ENCODE measurements around the gene MYO18A. TPM values are rescaled to one million over a fixed set of nuclear protein-coding genes. Genes with fewer than 3 reads are reported as not detected.

Gene MYO18A
- total and polyA plus RNA-seq, 10 of the 15 experiments (the other 5 are each of a cell fraction or from before 2014, with no cell fraction given), result 2.9 to 66.0 (median 24.5) TPM

DNA sequence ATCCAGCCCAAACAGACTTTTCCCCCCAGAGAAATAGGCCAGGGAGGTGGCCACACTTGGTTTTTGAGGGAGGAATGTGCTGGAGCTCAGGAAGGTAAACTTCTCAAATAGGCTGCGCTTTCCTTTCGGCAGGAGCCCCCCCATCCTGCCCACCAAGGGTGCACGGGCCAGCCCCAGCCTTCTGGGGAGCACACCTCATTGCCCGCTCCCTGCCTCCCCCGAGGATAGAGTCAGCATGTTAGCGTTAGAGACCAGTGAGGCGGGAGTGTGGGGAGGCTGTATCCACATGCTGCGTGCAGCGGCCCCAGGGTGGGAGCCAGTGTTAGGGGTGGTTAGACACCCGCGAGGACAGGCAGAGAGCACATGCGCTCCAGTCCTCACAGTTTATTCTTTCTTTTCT lies 95.0 kb downstream of the MYO18A start:
- WGBS (ENCODE audit: insufficient coverage, insufficient replicate concordance, low lambda C conversion rate, missing lambda C conversion rate), result 97% methylated on average over 12 of the region's 12 CpGs
- Histone ChIP-seq H3K4me3 (no peak overlapping the region), H3K36me3 (ENCODE audit: control insufficient read depth in 2 of 2, insufficient read depth in 2 of 2, low read length in 1 of 2) (peaks cover 9 to 11% of the 10 kb centered on the region in 2 experiments), H3K27me3 (replicated peaks in 1 of 2; ENCODE audit: control insufficient read depth in 2 of 2, insufficient read depth in 2 of 2, low read length in 1 of 2) (no peaks in the 10 kb centered on the region), H2AFZ (ENCODE audit: control insufficient read depth, low read depth, low read length) (no peak overlapping the region), H3K9me3 (replicated peaks; ENCODE audit: control insufficient read depth, insufficient read depth, low read length) (no peaks in the 10 kb centered on the region), H3K79me2 (ENCODE audit: control insufficient read depth, insufficient read depth, low read length) (no peaks in the 10 kb centered on the region), H3K4me2 (ENCODE audit: control insufficient read depth, insufficient read depth) (no peak overlapping the region), H3K4me1 (ENCODE audit: control insufficient read depth, insufficient read depth, low read length) (no peaks in the 10 kb centered on the region), H3K27ac (ENCODE audit: control insufficient read depth, insufficient read depth) (no peak overlapping the region), H3K9ac (ENCODE audit: control insufficient read depth, insufficient read depth, low read length) (no peak overlapping the region), H4K20me1 (ENCODE audit: control insufficient read depth, insufficient read depth) (no peaks in the 10 kb centered on the region)
- RAD21 ChIA-PET (ENCODE audit: unreplicated experiment), result no interaction called here
- ATAC-seq (no peak), DNase-seq (ENCODE audit: low read depth, low spot score) (no peak), FAIRE-seq (no peak)
- TF ChIP-seq SMAD1 (IDR thresholded peaks at IDR 0.05; ENCODE audit: low read depth, partially characterized antibody) (no peak), ZNF384 (IDR thresholded peaks at IDR 0.05; ENCODE audit: borderline replicate concordance, low read depth, low read length) (no peak), NRF1 (conservative IDR thresholded peaks at IDR 0.05; ENCODE audit: low read depth, low read length) (no peak), ZBED1 (IDR thresholded peaks at IDR 0.05; ENCODE audit: borderline replicate concordance) (no peak), JUNB (IDR thresholded peaks at IDR 0.05) (no peak), SMAD5 (IDR thresholded peaks at IDR 0.05; ENCODE audit: low read depth) (no peak), BACH1 (IDR thresholded peaks at IDR 0.05; ENCODE audit: borderline replicate concordance) (no peak), MAX (IDR thresholded peaks at IDR 0.05; ENCODE audit: low read depth, low read length) (no peak), RCOR1 (conservative IDR thresholded peaks at IDR 0.05; ENCODE audit: low read depth, low read length) (no peak), SUPT20H (IDR thresholded peaks at IDR 0.05; ENCODE audit: borderline replicate concordance, control insufficient read depth, low read depth, low read length) (no peak), RB1 (IDR thresholded peaks at IDR 0.05; ENCODE audit: borderline replicate concordance) (no peak)
- TF ChIP-seq, protein P1, sequence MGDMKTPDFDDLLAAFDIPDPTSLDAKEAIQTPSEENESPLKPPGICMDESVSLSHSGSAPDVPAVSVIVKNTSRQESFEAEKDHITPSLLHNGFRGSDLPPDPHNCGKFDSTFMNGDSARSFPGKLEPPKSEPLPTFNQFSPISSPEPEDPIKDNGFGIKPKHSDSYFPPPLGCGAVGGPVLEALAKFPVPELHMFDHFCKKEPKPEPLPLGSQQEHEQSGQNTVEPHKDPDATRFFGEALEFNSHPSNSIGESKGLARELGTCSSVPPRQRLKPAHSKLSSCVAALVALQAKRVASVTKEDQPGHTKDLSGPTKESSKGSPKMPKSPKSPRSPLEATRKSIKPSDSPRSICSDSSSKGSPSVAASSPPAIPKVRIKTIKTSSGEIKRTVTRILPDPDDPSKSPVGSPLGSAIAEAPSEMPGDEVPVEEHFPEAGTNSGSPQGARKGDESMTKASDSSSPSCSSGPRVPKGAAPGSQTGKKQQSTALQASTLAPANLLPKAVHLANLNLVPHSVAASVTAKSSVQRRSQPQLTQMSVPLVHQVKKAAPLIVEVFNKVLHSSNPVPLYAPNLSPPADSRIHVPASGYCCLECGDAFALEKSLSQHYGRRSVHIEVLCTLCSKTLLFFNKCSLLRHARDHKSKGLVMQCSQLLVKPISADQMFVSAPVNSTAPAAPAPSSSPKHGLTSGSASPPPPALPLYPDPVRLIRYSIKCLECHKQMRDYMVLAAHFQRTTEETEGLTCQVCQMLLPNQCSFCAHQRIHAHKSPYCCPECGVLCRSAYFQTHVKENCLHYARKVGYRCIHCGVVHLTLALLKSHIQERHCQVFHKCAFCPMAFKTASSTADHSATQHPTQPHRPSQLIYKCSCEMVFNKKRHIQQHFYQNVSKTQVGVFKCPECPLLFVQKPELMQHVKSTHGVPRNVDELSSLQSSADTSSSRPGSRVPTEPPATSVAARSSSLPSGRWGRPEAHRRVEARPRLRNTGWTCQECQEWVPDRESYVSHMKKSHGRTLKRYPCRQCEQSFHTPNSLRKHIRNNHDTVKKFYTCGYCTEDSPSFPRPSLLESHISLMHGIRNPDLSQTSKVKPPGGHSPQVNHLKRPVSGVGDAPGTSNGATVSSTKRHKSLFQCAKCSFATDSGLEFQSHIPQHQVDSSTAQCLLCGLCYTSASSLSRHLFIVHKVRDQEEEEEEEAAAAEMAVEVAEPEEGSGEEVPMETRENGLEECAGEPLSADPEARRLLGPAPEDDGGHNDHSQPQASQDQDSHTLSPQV (IDR thresholded peaks at IDR 0.05), result no peak
- TF ChIP-seq, protein P2, sequence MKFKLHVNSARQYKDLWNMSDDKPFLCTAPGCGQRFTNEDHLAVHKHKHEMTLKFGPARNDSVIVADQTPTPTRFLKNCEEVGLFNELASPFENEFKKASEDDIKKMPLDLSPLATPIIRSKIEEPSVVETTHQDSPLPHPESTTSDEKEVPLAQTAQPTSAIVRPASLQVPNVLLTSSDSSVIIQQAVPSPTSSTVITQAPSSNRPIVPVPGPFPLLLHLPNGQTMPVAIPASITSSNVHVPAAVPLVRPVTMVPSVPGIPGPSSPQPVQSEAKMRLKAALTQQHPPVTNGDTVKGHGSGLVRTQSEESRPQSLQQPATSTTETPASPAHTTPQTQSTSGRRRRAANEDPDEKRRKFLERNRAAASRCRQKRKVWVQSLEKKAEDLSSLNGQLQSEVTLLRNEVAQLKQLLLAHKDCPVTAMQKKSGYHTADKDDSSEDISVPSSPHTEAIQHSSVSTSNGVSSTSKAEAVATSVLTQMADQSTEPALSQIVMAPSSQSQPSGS (IDR thresholded peaks at IDR 0.05; ENCODE audit: low read length), result no peak
- in situ Hi-C loops (cut with MboI), result no loop called here
- CTCF ChIA-PET, result no interaction called here
- intact Hi-C loops (cut with micrococcal nuclease; ENCODE audit: unreplicated experiment), result no loop called here
- no TSS peak for BruUV-seq (replicated peaks)
- SMC1A ChIA-PET (ENCODE audit: uncharacterized antibody, unreplicated experiment), result no interaction called here
- POLR2A ChIA-PET, result no interaction called here

Measured in GM12878 (cell line).